NCI-H1436 treated with DMSO at 0.1 percent for 48 hours (cell line): Measurements from ENCODE around the gene HOXC4.

Experiments used
- DNase-seq: peaks from one replicate; lab custom pipeline; 2025; lab: John Stamatoyannopoulos, UW

HOXC4 gene

GRCh38 chr12:54029529-54030441, 23.9 kb upstream of the HOXC4 start:
- no peak for DNase-seq

- DNase-seq = no peak
Measured at GRCh38 chr12:54030442-54030801, 23.2 kb upstream of the HOXC4 start.

GRCh38 chr12:54030889-54031471, 22.7 kb upstream of the HOXC4 start:
- DNase-seq = no peak

GRCh38 chr12:54031480-54031879, 22.2 kb upstream of the HOXC4 start:
- no peak for DNase-seq

- DNase-seq = no peak
Measured at GRCh38 chr12:54032086-54032619, 21.5 kb upstream of the HOXC4 start.

- DNase-seq = no peak
Measured at GRCh38 chr12:54032627-54033100, 21.0 kb upstream of the HOXC4 start, which contains the start of gene HOXC5. TSS of gene HOXC5 (plus strand) at chr12:54033050. CDS start at chr12:54033123, 73 bp downstream.

GRCh38 chr12:54033106-54033979, 20.3 kb upstream of the HOXC4 start:
- no peak for DNase-seq

GRCh38 chr12:54033980-54034784, 19.5 kb upstream of the HOXC4 start:
- DNase-seq = no peak

GRCh38 chr12:54034785-54035310, 18.8 kb upstream of the HOXC4 start:
- DNase-seq = no peak

- DNase-seq = no peak
Measured at GRCh38 chr12:54035568-54036264, 17.9 kb upstream of the HOXC4 start.

GRCh38 chr12:54036620-54037359, 16.8 kb upstream of the HOXC4 start:
- DNase-seq = no peak

- DNase-seq = no peak
Measured at GRCh38 chr12:54037360-54038283, 16.0 kb upstream of the HOXC4 start.

GRCh38 chr12:54038284-54038870, 15.3 kb upstream of the HOXC4 start:
- DNase-seq = no peak

GRCh38 chr12:54038871-54039414, 14.7 kb upstream of the HOXC4 start:
- no peak for DNase-seq

- no peak for DNase-seq
Measured at GRCh38 chr12:54039417-54040147, 14.1 kb upstream of the HOXC4 start.

- no peak for DNase-seq
Measured at GRCh38 chr12:54040148-54040494, 13.5 kb upstream of the HOXC4 start.

GRCh38 chr12:54040648-54041047, 13.0 kb upstream of the HOXC4 start:
- no peak for DNase-seq
